Measurements from ENCODE around the gene DUSP16.

The DUSP16 gene

GRCh38 chr12:12558291-12558690, 4.4 kb downstream of the DUSP16 start:
- TF ChIP-seq TAF1 (IDR thresholded peaks at IDR 0.05; ENCODE audit: borderline replicate concordance, low read depth, low read length) (no peak), POLR2A (IDR thresholded peaks at IDR 0.05; ENCODE audit: low read depth, low read length) (no peak), POLR2AphosphoS5 (IDR thresholded peaks at IDR 0.05; ENCODE audit: low read depth, low read length) (no peak)
- DNase-seq (ENCODE audit: insufficient read length) (no peak), FAIRE-seq (no peak)

DNA sequence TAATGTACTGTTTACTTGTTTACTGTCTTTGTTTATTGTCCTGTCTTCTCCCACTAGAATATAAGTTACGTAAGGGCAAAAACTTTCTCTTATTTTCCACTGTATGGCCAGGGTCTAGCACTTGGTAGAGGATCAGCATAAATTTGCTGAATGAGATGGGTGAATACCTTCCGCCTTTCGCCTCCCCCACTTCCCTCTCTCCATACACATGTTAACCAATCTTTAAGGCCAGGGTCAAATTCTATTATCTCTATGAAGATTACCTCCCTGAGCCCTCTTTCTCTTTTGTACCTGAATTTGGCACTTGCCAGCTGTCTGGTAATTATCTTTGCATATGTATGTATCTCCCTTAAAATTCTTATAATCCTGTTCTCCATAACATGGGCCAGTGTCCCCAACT, 4.9 kb downstream of the DUSP16 start:
- TF ChIP-seq POLR2AphosphoS5 (IDR thresholded peaks at IDR 0.05; ENCODE audit: low read depth, low read length) (no peak), TAF1 (IDR thresholded peaks at IDR 0.05; ENCODE audit: borderline replicate concordance, low read depth, low read length) (no peak), POLR2A (IDR thresholded peaks at IDR 0.05; ENCODE audit: low read depth, low read length) (no peak)
- FAIRE-seq (no peak), DNase-seq (ENCODE audit: insufficient read length) (no peak)

DNA sequence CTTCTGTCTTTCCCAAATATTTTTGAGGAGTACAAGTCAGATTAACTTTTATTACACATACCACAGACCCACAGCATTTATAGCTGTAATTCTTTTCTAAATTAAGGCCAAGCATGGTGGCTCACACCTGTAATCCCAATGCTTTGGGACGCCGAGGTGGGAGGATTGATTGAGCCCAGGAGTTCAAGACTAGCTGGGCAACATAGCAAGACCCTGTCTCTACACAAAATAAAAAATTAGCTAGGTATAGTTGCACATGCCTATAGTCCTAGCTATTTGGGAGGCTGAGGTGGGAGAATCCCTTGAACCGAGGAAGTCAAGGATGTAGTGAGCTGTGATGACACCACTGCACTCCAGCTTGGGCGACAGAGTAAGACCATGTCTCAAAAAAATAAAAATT, 7.0 kb downstream of the DUSP16 start:
- TF ChIP-seq POLR2A (IDR thresholded peaks at IDR 0.05; ENCODE audit: low read depth, low read length) (no peak), TAF1 (IDR thresholded peaks at IDR 0.05; ENCODE audit: borderline replicate concordance, low read depth, low read length) (no peak), POLR2AphosphoS5 (IDR thresholded peaks at IDR 0.05; ENCODE audit: low read depth, low read length) (no peak)
- FAIRE-seq (no peak), DNase-seq (ENCODE audit: insufficient read length) (no peak)

- FAIRE-seq (no peak), DNase-seq (ENCODE audit: insufficient read length) (no peak)
- TF ChIP-seq POLR2A (IDR thresholded peaks at IDR 0.05; ENCODE audit: low read depth, low read length) (no peak), POLR2AphosphoS5 (IDR thresholded peaks at IDR 0.05; ENCODE audit: low read depth, low read length) (no peak), TAF1 (IDR thresholded peaks at IDR 0.05; ENCODE audit: borderline replicate concordance, low read depth, low read length) (no peak)
Observed at GRCh38 chr12:12553208-12553785, 9.4 kb downstream of the DUSP16 start.

DNA sequence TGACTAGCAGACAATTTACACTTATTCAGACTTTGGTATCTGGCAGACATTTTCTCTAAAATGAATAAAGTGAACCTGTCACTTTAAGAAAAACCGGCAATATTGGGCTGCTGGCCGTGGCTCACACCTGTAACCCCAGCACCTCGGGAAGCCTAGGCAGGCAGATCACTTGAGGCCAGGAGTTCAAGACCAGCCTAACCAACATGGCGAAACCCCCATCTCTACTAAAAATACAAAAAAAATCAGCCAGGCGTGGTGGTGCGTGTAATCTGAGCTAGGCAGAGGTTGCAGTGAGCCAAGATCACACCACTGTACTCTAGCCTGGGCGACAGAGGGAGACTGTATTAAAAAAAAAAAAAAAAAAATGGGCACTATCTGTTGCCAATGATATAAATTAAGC, 11.5 kb downstream of the DUSP16 start:
- FAIRE-seq (no peak), DNase-seq (ENCODE audit: insufficient read length) (no peak)
- TF ChIP-seq POLR2AphosphoS5 (IDR thresholded peaks at IDR 0.05; ENCODE audit: low read depth, low read length): no peak
- no peak for TF ChIP-seq TAF1 (IDR thresholded peaks at IDR 0.05; ENCODE audit: borderline replicate concordance, low read depth, low read length)
- no peak for TF ChIP-seq POLR2A (IDR thresholded peaks at IDR 0.05; ENCODE audit: low read depth, low read length)

DNA sequence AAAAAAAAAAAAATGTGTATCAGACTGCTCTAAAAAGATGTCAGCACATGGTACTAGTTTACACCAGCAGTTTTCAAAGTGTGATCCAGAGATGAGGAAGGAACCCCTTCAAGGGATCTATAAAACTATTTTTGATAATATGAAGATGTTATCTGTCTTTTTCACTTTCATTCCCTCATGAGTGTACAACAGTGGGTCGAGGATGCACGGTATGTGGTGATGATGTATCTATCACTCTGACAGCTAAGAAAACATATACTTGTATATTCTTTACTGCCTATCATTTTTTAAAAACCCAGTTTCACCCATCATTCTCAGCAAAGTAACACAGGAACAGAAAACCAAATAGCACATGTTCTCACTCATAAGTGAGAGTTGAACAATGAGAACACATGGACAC, 12.4 kb downstream of the DUSP16 start:
- no peak for DNase-seq (ENCODE audit: insufficient read length)
- no peak for FAIRE-seq
- TF ChIP-seq POLR2AphosphoS5 (IDR thresholded peaks at IDR 0.05; ENCODE audit: low read depth, low read length): no peak
- no peak for TF ChIP-seq TAF1 (IDR thresholded peaks at IDR 0.05; ENCODE audit: borderline replicate concordance, low read depth, low read length)
- TF ChIP-seq POLR2A (IDR thresholded peaks at IDR 0.05; ENCODE audit: low read depth, low read length): no peak

- FAIRE-seq (peak; percentile 46), DNase-seq (ENCODE audit: insufficient read length) (no peak)
- no peak for TF ChIP-seq POLR2AphosphoS5 (IDR thresholded peaks at IDR 0.05; ENCODE audit: low read depth, low read length)
- TF ChIP-seq POLR2A (IDR thresholded peaks at IDR 0.05; ENCODE audit: low read depth, low read length): no peak
- no peak for TF ChIP-seq TAF1 (IDR thresholded peaks at IDR 0.05; ENCODE audit: borderline replicate concordance, low read depth, low read length)
Observed at GRCh38 chr12:12549426-12549825, 13.2 kb downstream of the DUSP16 start.

- FAIRE-seq: no peak
- no peak for TF ChIP-seq POLR2A (IDR thresholded peaks at IDR 0.05; ENCODE audit: low read depth, low read length)
- TF ChIP-seq TAF1 (IDR thresholded peaks at IDR 0.05; ENCODE audit: borderline replicate concordance, low read depth, low read length): no peak
- TF ChIP-seq POLR2AphosphoS5 (IDR thresholded peaks at IDR 0.05; ENCODE audit: low read depth, low read length): no peak; the same call in 1 of the 2 replicates
- DNase-seq (ENCODE audit: insufficient read length): no peak
Observed at GRCh38 chr12:12548713-12549112, 13.9 kb downstream of the DUSP16 start.

GRCh38 chr12:12546314-12546772, 16.3 kb downstream of the DUSP16 start:
- FAIRE-seq (peak; percentile 40), DNase-seq (ENCODE audit: insufficient read length) (no peak)
- no peak for TF ChIP-seq POLR2AphosphoS5 (IDR thresholded peaks at IDR 0.05; ENCODE audit: low read depth, low read length)
- TF ChIP-seq TAF1 (IDR thresholded peaks at IDR 0.05; ENCODE audit: borderline replicate concordance, low read depth, low read length): no peak
- TF ChIP-seq POLR2A (IDR thresholded peaks at IDR 0.05; ENCODE audit: low read depth, low read length): no peak

DNA sequence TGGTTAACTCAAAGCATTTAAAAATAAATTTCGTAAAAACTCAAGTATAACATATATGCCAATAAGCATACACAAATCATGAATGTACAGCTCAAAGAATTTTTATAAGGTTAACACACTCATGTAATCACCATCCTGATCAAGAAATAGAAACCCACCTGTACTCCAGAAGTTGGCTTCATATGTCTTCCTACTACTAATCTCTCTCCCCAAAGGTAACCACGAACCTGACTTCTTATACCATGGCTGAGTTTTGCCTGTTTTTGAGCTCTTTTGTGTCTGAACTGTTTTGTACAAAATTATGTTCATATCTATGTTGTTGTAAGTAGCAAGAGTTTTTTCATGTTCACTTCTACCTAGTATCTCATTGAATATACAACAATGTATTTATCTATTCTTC, 18.7 kb downstream of the DUSP16 start:
- TF ChIP-seq POLR2AphosphoS5 (IDR thresholded peaks at IDR 0.05; ENCODE audit: low read depth, low read length) (no peak), TAF1 (IDR thresholded peaks at IDR 0.05; ENCODE audit: borderline replicate concordance, low read depth, low read length) (no peak), POLR2A (IDR thresholded peaks at IDR 0.05; ENCODE audit: low read depth, low read length) (no peak)
- FAIRE-seq (no peak), DNase-seq (ENCODE audit: insufficient read length) (no peak)

- FAIRE-seq: peak; percentile 5
- TF ChIP-seq TAF1 (IDR thresholded peaks at IDR 0.05; ENCODE audit: borderline replicate concordance, low read depth, low read length): no peak
- no peak for TF ChIP-seq POLR2AphosphoS5 (IDR thresholded peaks at IDR 0.05; ENCODE audit: low read depth, low read length)
- no peak for TF ChIP-seq POLR2A (IDR thresholded peaks at IDR 0.05; ENCODE audit: low read depth, low read length)
- no peak for DNase-seq (ENCODE audit: insufficient read length)
Observed at GRCh38 chr12:12542964-12543363, 19.7 kb downstream of the DUSP16 start.

- no peak for DNase-seq (ENCODE audit: insufficient read length)
- no peak for FAIRE-seq
- TF ChIP-seq POLR2A (IDR thresholded peaks at IDR 0.05; ENCODE audit: low read depth, low read length) (no peak), POLR2AphosphoS5 (IDR thresholded peaks at IDR 0.05; ENCODE audit: low read depth, low read length) (no peak), TAF1 (IDR thresholded peaks at IDR 0.05; ENCODE audit: borderline replicate concordance, low read depth, low read length) (no peak)
Observed at GRCh38 chr12:12542286-12542685, 20.4 kb downstream of the DUSP16 start.

Measured in GM12892 (cell line).